Pancreas (tissue), 10 donors: ENCODE results near the gene PLXNC1. TPM values are rescaled to one million over a fixed set of nuclear protein-coding genes. Genes with fewer than 3 reads are reported as not detected.

Experiments used
- ATAC-seq, 4 donors: fragments of 200-7000 bp; cut with Tn5 transposase; one replicate each; pipeline versions ENCODE4 v1.8.0 to v1.9.1; 2020; ENCODE audit warnings: mild to moderate bottlenecking in 4 of 4, moderate library complexity in 4 of 4
- DNase-seq, 6 donors: peaks; one replicate each; pipeline ENCODE4 v3.0.0-alpha.2; 2020
- FAIRE-seq: peaks from 2 replicates; lab custom pipeline; 2012; peaks lifted over from hg19 to GRCh38; lab: Jason Lieb, UNC
- H3K27ac ChIP-seq, 4 donors: fragments of 200-600 bp; sonication (generic); 1 replicate in 3 of 4; 2 replicates in 1 of 4; pipeline versions ENCODE4 v1.5.0 to v1.8.0; 2020
- H3K27me3 ChIP-seq, 4 donors: fragments of 200-600 bp; one replicate each; pipeline ENCODE4 v1.8.0; 2021
- H3K36me3 ChIP-seq, 3 donors: fragments of 200-600 bp; sonication (generic) in 1 of 3; one replicate each; pipeline versions ENCODE4 v1.5.0 to v1.8.0; 2020 to 2021
- H3K4me1 ChIP-seq, 3 donors: fragments of 200-600 bp; one replicate each; pipeline ENCODE4 v1.8.0; 2021
- H3K4me3 ChIP-seq, 4 donors: fragments of 200-600 bp; sonication (generic) in 2 of 4; one replicate each; pipeline versions ENCODE4 v1.5.0 to v1.8.0; 2020 to 2021
- H3K9me3 ChIP-seq, 4 donors: fragments of 200-600 bp; one replicate each; pipeline ENCODE4 v1.8.0; 2021
- WGBS, 2 donors: extraction: QIAGEN DNeasy Blood & Tissue Kit; methylation state at CpG; one replicate each; pipeline ENCODE4 v1.1.7; 2013; 5-methylcytosine and 5-hydroxymethylcytosine counted together
- intact Hi-C, 3 donors: fragments of 100-400 bp; cut with DNase I; formaldehyde crosslinking; loops; one replicate each; pipeline versions ENCODE4 v1.11.1 to v1.14.2; 2022
- polyA plus RNA-seq, 2 donors: library from polyadenylated mRNA; stranded (reverse); fragments of 200-250 nt; gene quantifications; one replicate each; pipeline ENCODE4 v1.2.3, GENCODE V29; 2013
- total RNA-seq, 6 donors: library from RNA; stranded (reverse); fragmentation: NEBNext Ultra II Directional in 4 of 6; extraction: Animal tissue kit (Norgen Biotek cat#: 25700) in 4 of 6; gene quantifications; one replicate each; pipeline versions ENCODE4 v1.2.1 to v1.2.4, GENCODE V29; 2021 to 2023
- TF ChIP-seq, protein P1 (sequence below), 4 donors: fragments of 200-600 bp; sonication (generic) in 3 of 4; IDR thresholded peaks; one replicate each; pipeline versions ENCODE4 v1.5.0 to v1.8.0; 2021; ENCODE audit warnings: antibody characterized with exemption in 4 of 4
- donor health status: healthy with polysubstance abuse.
- donor health status: DM: no; HTN: no; CAD: no; lungs with moderate emphysema.
- donor health status: DM: no; HTN: no; CAD: no.
- donor health status: control.
- donor health status: control.
- donor health status: Bipolar disorder and iron deficiency.
- donor health status: DM: yes; HTN: yes; CAD: no.
- donor health status: DM: no; HTN: no; CAD: no.
- donor health status: DM: no; HTN: no; CAD: no.
- donor health status: DM: yes; HTN: yes; CAD: no.

PLXNC1 gene
- total and polyA plus RNA-seq, 8 donors, result 0.53 to 13.7 (median 2.0) TPM

DNA sequence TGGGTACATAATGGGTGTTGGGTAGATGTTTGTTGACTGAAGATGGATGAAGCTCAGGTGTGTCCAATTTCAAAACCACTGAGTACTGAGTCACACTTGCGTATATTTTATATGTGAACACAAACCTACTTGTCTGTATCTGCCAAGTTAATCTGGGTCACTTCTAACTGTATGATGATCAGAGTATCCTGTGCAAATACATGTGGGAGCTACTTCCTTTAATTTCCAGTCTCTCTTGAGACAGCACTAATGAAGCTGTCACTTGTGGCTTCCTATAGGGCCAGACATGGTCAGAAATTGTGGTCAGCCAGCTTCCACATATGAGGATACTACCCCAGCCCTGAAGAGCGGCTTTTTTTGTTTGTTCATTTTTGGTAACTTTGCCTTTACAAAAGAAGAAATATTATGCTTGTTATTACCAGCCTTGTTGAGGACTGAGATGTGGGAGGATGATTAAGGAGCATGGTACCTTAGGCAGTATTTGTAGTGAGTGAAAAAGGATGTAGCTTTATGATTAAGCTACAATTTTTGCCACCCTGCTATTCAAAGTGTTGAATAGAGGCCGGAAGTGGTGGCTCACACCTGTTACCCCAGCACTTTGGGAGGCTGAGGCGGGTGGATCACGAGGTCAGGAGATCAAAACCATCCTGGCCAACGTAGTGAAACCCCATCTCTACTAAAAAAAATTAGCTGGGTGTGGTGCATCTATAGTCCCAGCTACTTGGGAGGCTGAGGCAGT is 32.4 kb downstream of the PLXNC1 start:
- Histone ChIP-seq H3K9me3 (no peaks in the 10 kb centered on the region), H3K4me3 (no peak overlapping the region), H3K27ac (no peak overlapping the region), H3K36me3 (no peaks in the 10 kb centered on the region), H3K27me3 (no peaks in the 10 kb centered on the region), H3K4me1 (peaks cover 0 to 6% (median 0%) of the 10 kb centered on the region in 3 donors)
- peak in 2 of 4 donors; percentile 52 to 86 for ATAC-seq
- intact Hi-C loops, result no loop called here
- WGBS, 2 donors, result 80 to 82% methylated on average over 6 of the region's 6 CpGs
- no peak for DNase-seq
- FAIRE-seq, result no peak
- TF ChIP-seq, protein P1, sequence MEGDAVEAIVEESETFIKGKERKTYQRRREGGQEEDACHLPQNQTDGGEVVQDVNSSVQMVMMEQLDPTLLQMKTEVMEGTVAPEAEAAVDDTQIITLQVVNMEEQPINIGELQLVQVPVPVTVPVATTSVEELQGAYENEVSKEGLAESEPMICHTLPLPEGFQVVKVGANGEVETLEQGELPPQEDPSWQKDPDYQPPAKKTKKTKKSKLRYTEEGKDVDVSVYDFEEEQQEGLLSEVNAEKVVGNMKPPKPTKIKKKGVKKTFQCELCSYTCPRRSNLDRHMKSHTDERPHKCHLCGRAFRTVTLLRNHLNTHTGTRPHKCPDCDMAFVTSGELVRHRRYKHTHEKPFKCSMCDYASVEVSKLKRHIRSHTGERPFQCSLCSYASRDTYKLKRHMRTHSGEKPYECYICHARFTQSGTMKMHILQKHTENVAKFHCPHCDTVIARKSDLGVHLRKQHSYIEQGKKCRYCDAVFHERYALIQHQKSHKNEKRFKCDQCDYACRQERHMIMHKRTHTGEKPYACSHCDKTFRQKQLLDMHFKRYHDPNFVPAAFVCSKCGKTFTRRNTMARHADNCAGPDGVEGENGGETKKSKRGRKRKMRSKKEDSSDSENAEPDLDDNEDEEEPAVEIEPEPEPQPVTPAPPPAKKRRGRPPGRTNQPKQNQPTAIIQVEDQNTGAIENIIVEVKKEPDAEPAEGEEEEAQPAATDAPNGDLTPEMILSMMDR (IDR thresholded peaks at IDR 0.05), result no peak

DNA sequence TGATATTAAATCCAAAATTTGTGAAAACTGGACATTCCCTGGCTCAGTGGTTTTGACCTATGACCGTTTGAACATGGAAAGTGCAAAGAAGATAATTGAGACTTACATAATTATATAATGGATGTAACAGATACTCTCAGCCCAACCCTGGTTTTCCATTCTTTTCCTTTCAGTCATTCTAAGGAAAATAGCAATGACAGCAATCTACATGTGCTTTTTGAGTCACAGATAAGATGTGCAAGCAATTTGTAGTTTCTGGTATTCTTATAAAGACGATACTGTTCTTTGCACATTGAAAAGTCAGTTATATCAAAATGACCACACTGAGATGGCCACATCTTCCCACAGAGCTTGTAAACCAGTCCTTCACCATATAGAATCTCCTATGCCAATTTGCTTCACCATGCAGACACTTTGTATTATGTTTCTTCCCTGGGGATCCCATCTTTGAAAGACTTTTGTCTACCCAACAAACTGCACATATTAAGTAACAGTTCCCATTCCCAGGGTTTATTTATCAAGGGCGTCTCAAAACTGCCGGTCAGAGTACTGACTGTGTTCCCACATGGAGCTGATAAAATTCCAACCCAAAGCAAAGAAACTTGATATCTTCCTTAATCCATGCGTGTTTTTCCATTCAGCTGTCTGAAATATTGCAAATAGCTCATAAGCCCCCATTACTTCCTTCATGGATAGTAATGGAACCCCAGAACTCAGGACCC is 34.8 kb downstream of the PLXNC1 start:
- no peaks in the 10 kb centered on the region for H3K9me3 ChIP-seq
- WGBS, 2 donors, result 27 to 28% methylated on average over 5 of the region's 5 CpGs
- no peaks in the 10 kb centered on the region for H3K27me3 ChIP-seq
- FAIRE-seq, result no peak
- H3K4me1 ChIP-seq, result peaks cover 0 to 6% (median 0%) of the 10 kb centered on the region in 3 donors
- no peaks in the 10 kb centered on the region for H3K36me3 ChIP-seq
- TF ChIP-seq, protein P1 (IDR thresholded peaks at IDR 0.05), result no peak
- no peak overlapping the region for H3K27ac ChIP-seq
- peak in 2 of 4 donors; percentile 44 to 73 for ATAC-seq
- intact Hi-C loops, result no loop called here
- H3K4me3 ChIP-seq, result no peak overlapping the region
- no peak for DNase-seq

DNA sequence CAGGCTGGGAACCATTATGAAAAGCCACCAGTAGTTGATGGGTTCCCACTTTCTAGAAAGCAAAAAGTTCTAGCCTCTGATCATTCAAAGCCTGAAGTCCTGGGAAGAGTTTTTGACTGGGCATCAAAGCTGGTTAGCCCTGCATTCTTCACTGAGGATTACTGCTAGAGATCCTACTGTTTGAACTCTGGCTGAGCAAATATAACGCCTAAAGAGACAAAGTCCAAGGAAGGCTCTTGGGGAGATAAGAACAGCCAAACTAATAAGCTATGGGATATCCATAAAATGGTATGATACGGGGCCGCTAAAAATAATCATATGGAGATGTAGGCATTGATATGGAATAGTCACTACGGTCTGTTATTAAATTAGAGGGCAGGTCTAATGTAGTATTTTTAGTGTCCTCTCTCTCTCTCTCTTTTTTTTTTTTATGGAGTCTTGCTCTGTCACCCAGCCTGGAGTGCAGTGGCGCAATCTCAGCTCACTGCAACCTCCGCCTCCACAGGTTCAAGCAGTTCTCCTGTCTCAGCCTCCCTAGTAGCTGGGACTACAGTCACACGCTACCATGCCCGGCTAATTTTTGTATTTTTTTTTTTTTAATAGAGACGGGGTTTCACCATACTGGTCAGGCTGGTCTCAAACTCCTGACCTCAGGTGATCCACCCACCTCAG is 35.5 kb downstream of the PLXNC1 start:
- peak in 3 of 4 donors; percentile 24 to 47 (median 25) for ATAC-seq
- intact Hi-C loops, result no loop called here
- Histone ChIP-seq H3K9me3 (no peaks in the 10 kb centered on the region), H3K27me3 (no peaks in the 10 kb centered on the region), H3K4me1 (peaks cover 0 to 6% (median 0%) of the 10 kb centered on the region in 3 donors), H3K27ac (no peak overlapping the region), H3K4me3 (no peak overlapping the region), H3K36me3 (no peaks in the 10 kb centered on the region)
- TF ChIP-seq, protein P1 (IDR thresholded peaks at IDR 0.05), result no peak
- no peak for DNase-seq
- WGBS, 2 donors, result 58 to 62% methylated on average over 9 of the region's 9 CpGs
- FAIRE-seq, result no peak

DNA sequence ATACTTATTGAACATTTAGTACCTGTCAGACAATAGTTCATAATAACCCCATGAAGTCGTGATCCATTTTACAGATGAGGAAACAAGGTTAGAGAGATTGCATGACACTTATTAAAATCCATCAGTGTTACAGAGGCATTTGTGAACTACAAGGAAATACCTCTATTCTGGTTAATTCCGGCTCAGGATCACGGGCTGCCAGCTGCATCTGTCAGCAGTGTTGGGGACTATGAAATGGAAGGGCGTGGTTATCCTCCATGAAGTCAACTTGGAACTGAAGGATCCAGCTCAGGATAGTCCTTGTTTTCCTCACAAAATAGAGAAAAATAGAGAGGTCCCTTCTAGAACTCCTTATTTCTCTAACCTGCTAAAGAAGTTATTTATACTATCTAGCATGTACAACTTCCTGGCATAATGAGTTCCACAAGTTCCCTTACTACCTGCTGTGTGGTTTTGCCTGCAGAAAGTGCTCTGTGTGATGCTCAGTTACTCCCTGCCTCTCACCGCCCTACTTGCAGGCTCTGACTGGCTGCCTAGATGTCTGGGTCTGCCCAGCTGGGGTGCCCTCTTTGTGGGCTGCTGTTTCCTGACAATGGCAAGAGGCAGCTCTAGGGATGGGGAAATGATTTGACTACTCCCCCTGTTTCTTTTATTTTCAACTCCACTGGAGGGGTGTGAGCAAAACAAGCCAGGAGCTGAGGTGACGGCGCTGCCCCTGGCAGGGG is 36.8 kb downstream of the PLXNC1 start:
- no peak overlapping the region for H3K27ac ChIP-seq
- no peak for DNase-seq
- WGBS, 2 donors, result 86 to 89% methylated on average over 7 of the region's 7 CpGs
- intact Hi-C loops, result no loop called here
- H3K27me3 ChIP-seq, result no peaks in the 10 kb centered on the region
- H3K4me1 ChIP-seq, result peaks cover 0 to 6% (median 0%) of the 10 kb centered on the region in 3 donors
- H3K9me3 ChIP-seq, result no peaks in the 10 kb centered on the region
- ATAC-seq, result peak in 1 of 4 donors; percentile 24
- H3K36me3 ChIP-seq, result no peaks in the 10 kb centered on the region
- TF ChIP-seq, protein P1 (IDR thresholded peaks at IDR 0.05), result no peak
- FAIRE-seq, result no peak
- no peak overlapping the region for H3K4me3 ChIP-seq
